Trophoblast cell (in vitro differentiated cells and primary cell): Measurements from ENCODE around the gene LRRC63.

ENCODE experiments used
- DNase-seq, 2 donors: peaks; one replicate each; pipeline ENCODE4 v3.0.0-alpha.2; 2016
- H2AFZ ChIP-seq: 2 replicates; pipeline ENCODE4 v1.6.1; 2013; ENCODE audit warnings: low read length, moderate library complexity, mild to moderate bottlenecking; ENCODE audit not compliant: insufficient read depth, poor library complexity
- H2AK5ac ChIP-seq: 2 replicates; pipeline ENCODE4 v1.6.1; 2013; ENCODE audit warnings: mild to moderate bottlenecking, low read length
- H2BK120ac ChIP-seq: 2 replicates; pipeline ENCODE4 v1.6.1; 2013; ENCODE audit warnings: low read length, mild to moderate bottlenecking, moderate library complexity; ENCODE audit not compliant: insufficient read depth, poor library complexity
- H2BK12ac ChIP-seq: 2 replicates; pipeline ENCODE4 v1.6.1; 2013; ENCODE audit warnings: mild to moderate bottlenecking, low read length, moderate library complexity
- H2BK5ac ChIP-seq: 2 replicates; pipeline ENCODE4 v1.6.1; 2013; ENCODE audit warnings: low read length, low read depth, moderate library complexity, mild to moderate bottlenecking; ENCODE audit not compliant: poor library complexity
- H3K14ac ChIP-seq: 2 replicates; pipeline ENCODE4 v1.6.1; 2013; ENCODE audit warnings: mild to moderate bottlenecking, low read length
- H3K18ac ChIP-seq: 2 replicates; pipeline ENCODE4 v1.6.1; 2013; ENCODE audit warnings: mild to moderate bottlenecking, low read length
- H3K23ac ChIP-seq: 2 replicates; pipeline ENCODE4 v1.6.1; 2013; ENCODE audit warnings: low read length
- H3K27ac ChIP-seq: 2 replicates; pipeline ENCODE4 v1.5.1; 2013; ENCODE audit warnings: low read depth, mild to moderate bottlenecking, inconsistent platforms, low read length, moderate library complexity
- H3K27me3 ChIP-seq: 2 replicates; pipeline ENCODE4 v1.6.1; 2013; ENCODE audit warnings: inconsistent platforms, mild to moderate bottlenecking, low read length, moderate library complexity; ENCODE audit not compliant: insufficient read depth
- H3K36me3 ChIP-seq, 2 experiments: 1 replicate in 1 of 2; 2 replicates in 1 of 2; pipeline ENCODE4 v1.6.1; 2013; ENCODE audit warnings: low read length in 2 of 2, mild to moderate bottlenecking in 2 of 2, moderate library complexity in 1 of 2; ENCODE audit not compliant: insufficient read depth in 2 of 2, control insufficient read depth in 1 of 2
- H3K4ac ChIP-seq: 2 replicates; pipeline ENCODE4 v1.6.1; 2013; ENCODE audit warnings: low read depth, mild to moderate bottlenecking, low read length, moderate library complexity
- H3K4me1 ChIP-seq, 2 experiments: 1 replicate in 1 of 2; 2 replicates in 1 of 2; pipeline ENCODE4 v1.6.1; 2013; ENCODE audit warnings: low read length in 2 of 2, mild to moderate bottlenecking in 2 of 2, moderate library complexity in 1 of 2; ENCODE audit not compliant: insufficient read depth in 2 of 2, control insufficient read depth in 1 of 2
- H3K4me2 ChIP-seq: 2 replicates; pipeline ENCODE4 v1.6.1; 2013; ENCODE audit warnings: inconsistent platforms, mild to moderate bottlenecking, low read length, moderate library complexity
- H3K4me3 ChIP-seq: 2 replicates; pipeline ENCODE4 v1.5.1; 2013; ENCODE audit warnings: mild to moderate bottlenecking, low read depth, low read length, inconsistent platforms
- H3K79me1 ChIP-seq: one replicate; pipeline ENCODE4 v1.6.1; 2013; ENCODE audit warnings: low read length
- H3K79me2 ChIP-seq: 2 replicates; pipeline ENCODE4 v1.6.1; 2013; ENCODE audit warnings: low read length, mild to moderate bottlenecking; ENCODE audit not compliant: control insufficient read depth, insufficient read depth, poor library complexity
- H3K9ac ChIP-seq: 2 replicates; pipeline ENCODE4 v1.6.1; 2013; ENCODE audit warnings: mild to moderate bottlenecking, low read length
- H3K9me3 ChIP-seq: 2 replicates; pipeline ENCODE4 v1.6.1; 2013; ENCODE audit warnings: low read depth, mild to moderate bottlenecking, control low read depth, inconsistent platforms, low read length; ENCODE audit not compliant: insufficient read depth
- H4K12ac ChIP-seq: 2 replicates; pipeline ENCODE4 v1.6.1; 2013; ENCODE audit warnings: low read depth, mild to moderate bottlenecking, low read length, moderate library complexity
- H4K8ac ChIP-seq: 2 replicates; pipeline ENCODE4 v1.6.1; 2013; ENCODE audit warnings: low read depth, mild to moderate bottlenecking, low read length, moderate library complexity
- H4K91ac ChIP-seq: one replicate; pipeline ENCODE4 v1.6.1; 2013; ENCODE audit warnings: low read depth, mild to moderate bottlenecking, low read length, moderate library complexity
- WGBS: extraction: QIAGEN DNeasy Blood & Tissue Kit; methylation state at CpG from one replicate; pipeline ENCODE4 v1.1.7; 2013; ENCODE audit warnings: missing lambda C conversion rate; ENCODE audit not compliant: insufficient read length, insufficient coverage; ENCODE audit errors: extremely low coverage; 5-methylcytosine and 5-hydroxymethylcytosine counted together

Gene LRRC63

DNA sequence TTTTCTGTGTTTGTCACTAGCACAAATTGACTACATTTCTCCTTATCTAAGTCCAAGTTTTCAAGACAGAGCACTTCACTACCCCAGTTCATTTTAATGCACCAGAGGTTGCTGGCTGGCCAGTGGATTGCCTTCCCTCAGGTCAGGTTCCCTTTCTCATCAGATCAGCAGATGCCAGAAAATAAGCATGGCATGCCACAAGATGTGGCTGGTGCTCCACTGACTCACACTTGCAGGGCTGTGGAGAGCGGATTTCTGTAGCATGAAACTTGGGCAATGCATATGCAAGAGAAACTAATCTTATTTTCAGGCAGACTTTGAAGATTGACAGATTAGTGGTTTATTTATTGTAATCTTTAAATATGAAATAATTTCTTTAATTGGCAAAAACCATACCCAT, 95.8 kb downstream of the LRRC63 start:
- no CpG with 5 or more reads among the region's 1 CpG for WGBS
- H2BK5ac ChIP-seq = no peak overlapping the region
- no peak overlapping the region for H3K14ac ChIP-seq
- H3K36me3 ChIP-seq = no peaks in the 10 kb centered on the region
- H3K9ac ChIP-seq = no peak overlapping the region
- H3K18ac ChIP-seq = no peak overlapping the region
- H3K4me2 ChIP-seq = no peak overlapping the region
- no peak overlapping the region for H4K8ac ChIP-seq
- no peaks in the 10 kb centered on the region for H3K9me3 ChIP-seq
- H3K4me1 ChIP-seq = no peaks in the 10 kb centered on the region
- no peaks in the 10 kb centered on the region for H3K79me2 ChIP-seq
- no peak overlapping the region for H3K27ac ChIP-seq
- no peak overlapping the region for H2AK5ac ChIP-seq
- H3K4ac ChIP-seq = no peak overlapping the region
- H3K79me1 ChIP-seq = no peaks in the 10 kb centered on the region
- H2BK12ac ChIP-seq = no peak overlapping the region
- no peak overlapping the region for H4K91ac ChIP-seq
- DNase-seq = no peak
- H2AFZ ChIP-seq = no peak overlapping the region
- H2BK120ac ChIP-seq = no peak overlapping the region
- no peak overlapping the region for H4K12ac ChIP-seq
- no peak overlapping the region for H3K23ac ChIP-seq
- no peak overlapping the region for H3K4me3 ChIP-seq
- H3K27me3 ChIP-seq = no peaks in the 10 kb centered on the region

DNA sequence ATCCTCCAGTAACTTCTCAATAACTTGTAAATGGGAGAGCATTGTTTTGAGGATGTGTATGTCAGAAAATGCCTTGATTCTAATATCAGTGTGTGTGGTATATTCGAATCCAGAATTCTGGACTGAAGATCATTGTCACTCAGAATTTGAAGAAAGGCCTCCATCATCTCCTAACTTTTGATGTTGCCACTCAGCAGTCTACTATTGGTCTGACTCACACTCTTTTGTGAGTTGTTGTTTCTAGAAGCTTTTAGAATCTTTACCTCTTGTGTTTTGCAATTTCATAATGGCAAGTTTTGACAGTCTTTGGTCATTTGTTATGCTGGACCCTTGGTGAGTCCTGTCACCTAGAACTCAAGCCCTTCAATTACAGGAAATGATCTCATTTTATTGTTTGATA, 98.3 kb downstream of the LRRC63 start:
- no peaks in the 10 kb centered on the region for H3K36me3 ChIP-seq
- H3K79me2 ChIP-seq = no peaks in the 10 kb centered on the region
- no peak overlapping the region for H3K23ac ChIP-seq
- no peak overlapping the region for H3K27ac ChIP-seq
- no peak overlapping the region for H3K4ac ChIP-seq
- H2AK5ac ChIP-seq = no peak overlapping the region
- no peak overlapping the region for H3K18ac ChIP-seq
- no peak for DNase-seq
- no peak overlapping the region for H2AFZ ChIP-seq
- H3K14ac ChIP-seq = no peak overlapping the region
- H3K9me3 ChIP-seq = no peaks in the 10 kb centered on the region
- no peak overlapping the region for H4K12ac ChIP-seq
- WGBS = no CpG with 5 or more reads among the region's 1 CpG
- H3K9ac ChIP-seq = no peak overlapping the region
- no peak overlapping the region for H3K4me3 ChIP-seq
- no peak overlapping the region for H2BK120ac ChIP-seq
- no peak overlapping the region for H3K4me2 ChIP-seq
- no peak overlapping the region for H2BK5ac ChIP-seq
- no peaks in the 10 kb centered on the region for H3K4me1 ChIP-seq
- H4K8ac ChIP-seq = no peak overlapping the region
- H2BK12ac ChIP-seq = no peak overlapping the region
- no peaks in the 10 kb centered on the region for H3K27me3 ChIP-seq
- H4K91ac ChIP-seq = no peak overlapping the region
- H3K79me1 ChIP-seq = no peaks in the 10 kb centered on the region

DNA sequence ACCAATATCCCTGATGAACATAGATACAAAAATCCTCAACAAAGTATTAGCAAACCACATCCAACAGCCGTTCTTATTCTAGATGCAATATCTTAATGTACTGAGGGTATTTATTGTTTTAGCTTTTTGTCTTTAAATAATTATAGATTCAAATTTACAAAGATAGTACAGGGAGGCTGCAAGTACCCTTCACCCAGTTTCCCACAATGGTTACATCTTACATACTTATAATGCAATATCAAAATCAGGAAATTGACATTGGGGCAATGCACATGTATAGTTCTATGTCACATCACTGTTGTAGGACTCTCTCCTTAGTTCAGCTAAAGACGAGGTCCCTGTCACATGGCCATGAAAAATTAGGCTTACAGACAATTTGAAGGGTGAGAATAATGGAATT, 99.5 kb downstream of the LRRC63 start:
- Histone ChIP-seq H3K27ac (no peak overlapping the region), H3K27me3 (no peaks in the 10 kb centered on the region), H2BK12ac (no peak overlapping the region), H3K4me3 (no peak overlapping the region), H3K79me2 (no peaks in the 10 kb centered on the region), H4K8ac (no peak overlapping the region), H3K79me1 (no peaks in the 10 kb centered on the region), H3K18ac (no peak overlapping the region), H3K4me2 (no peak overlapping the region), H2AK5ac (no peak overlapping the region), H3K9me3 (no peaks in the 10 kb centered on the region), H2AFZ (no peak overlapping the region), H3K4me1 (no peaks in the 10 kb centered on the region), H3K36me3 (no peaks in the 10 kb centered on the region), H4K12ac (no peak overlapping the region), H3K14ac (no peak overlapping the region), H2BK5ac (no peak overlapping the region), H4K91ac (no peak overlapping the region), H3K9ac (no peak overlapping the region), H2BK120ac (no peak overlapping the region), H3K4ac (no peak overlapping the region), H3K23ac (no peak overlapping the region)
- no CpG with 5 or more reads among the region's 2 CpGs for WGBS
- no peak for DNase-seq

DNA sequence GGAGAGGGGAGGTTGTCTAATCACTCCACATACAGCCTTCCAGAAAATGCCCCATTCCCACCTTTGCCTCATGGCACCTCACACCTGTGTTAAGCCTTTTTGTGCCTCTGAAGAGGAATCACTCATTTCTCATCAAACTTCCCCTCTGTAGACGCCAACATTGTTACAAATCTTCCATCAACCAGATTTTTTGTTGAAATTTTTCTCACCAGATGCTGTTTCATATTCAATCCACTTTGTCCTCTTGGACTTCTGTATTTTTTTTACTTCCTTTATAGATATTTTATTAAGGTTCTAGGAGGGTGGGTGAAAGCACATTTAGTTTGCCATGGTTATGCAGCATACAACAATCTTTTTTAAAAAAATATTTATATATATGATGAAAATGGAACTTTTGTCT, 101.3 kb downstream of the LRRC63 start:
- H2AFZ ChIP-seq = no peak overlapping the region
- no peak overlapping the region for H2BK5ac ChIP-seq
- WGBS = no CpG with 5 or more reads among the region's 1 CpG
- no peaks in the 10 kb centered on the region for H3K36me3 ChIP-seq
- no peaks in the 10 kb centered on the region for H3K27me3 ChIP-seq
- H3K18ac ChIP-seq = no peak overlapping the region
- H3K27ac ChIP-seq = no peak overlapping the region
- H4K12ac ChIP-seq = no peak overlapping the region
- H3K9ac ChIP-seq = no peak overlapping the region
- no peak for DNase-seq
- H2BK12ac ChIP-seq = no peak overlapping the region
- H3K79me2 ChIP-seq = no peaks in the 10 kb centered on the region
- no peaks in the 10 kb centered on the region for H3K79me1 ChIP-seq
- no peak overlapping the region for H4K91ac ChIP-seq
- H3K14ac ChIP-seq = no peak overlapping the region
- no peaks in the 10 kb centered on the region for H3K4me1 ChIP-seq
- H3K9me3 ChIP-seq = no peaks in the 10 kb centered on the region
- no peak overlapping the region for H2AK5ac ChIP-seq
- no peak overlapping the region for H3K4ac ChIP-seq
- H2BK120ac ChIP-seq = no peak overlapping the region
- no peak overlapping the region for H3K4me2 ChIP-seq
- no peak overlapping the region for H4K8ac ChIP-seq
- H3K23ac ChIP-seq = no peak overlapping the region
- H3K4me3 ChIP-seq = no peak overlapping the region
